ENCODE measurements around the gene GSTT2B.
"Not testable (repeated sequence)": the region's sequence is repeated elsewhere in the genome, so short reads cannot be mapped to it uniquely, and the experiment has no call there.

DNA sequence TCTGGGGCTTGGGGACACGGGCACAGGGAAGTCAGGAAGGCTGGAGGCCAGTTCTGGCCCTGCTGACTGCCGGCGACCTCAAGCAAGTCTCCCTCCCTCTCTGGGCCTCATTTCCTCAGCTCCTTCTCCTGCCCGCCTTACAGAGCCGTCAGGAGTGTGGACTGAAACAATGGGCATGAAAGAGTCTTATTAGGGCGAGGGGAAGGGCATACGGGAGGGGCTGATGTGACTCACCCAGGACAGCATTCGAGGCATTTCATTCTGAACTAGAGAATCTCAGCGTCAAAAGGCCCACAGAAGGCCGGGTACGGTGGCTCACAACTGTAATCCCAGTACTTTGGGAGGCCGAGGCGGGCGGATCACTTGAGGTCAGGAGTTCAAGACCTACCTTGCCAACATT lies 20.8 kb downstream of the GSTT2B start:
- TF ChIP-seq, protein P1, sequence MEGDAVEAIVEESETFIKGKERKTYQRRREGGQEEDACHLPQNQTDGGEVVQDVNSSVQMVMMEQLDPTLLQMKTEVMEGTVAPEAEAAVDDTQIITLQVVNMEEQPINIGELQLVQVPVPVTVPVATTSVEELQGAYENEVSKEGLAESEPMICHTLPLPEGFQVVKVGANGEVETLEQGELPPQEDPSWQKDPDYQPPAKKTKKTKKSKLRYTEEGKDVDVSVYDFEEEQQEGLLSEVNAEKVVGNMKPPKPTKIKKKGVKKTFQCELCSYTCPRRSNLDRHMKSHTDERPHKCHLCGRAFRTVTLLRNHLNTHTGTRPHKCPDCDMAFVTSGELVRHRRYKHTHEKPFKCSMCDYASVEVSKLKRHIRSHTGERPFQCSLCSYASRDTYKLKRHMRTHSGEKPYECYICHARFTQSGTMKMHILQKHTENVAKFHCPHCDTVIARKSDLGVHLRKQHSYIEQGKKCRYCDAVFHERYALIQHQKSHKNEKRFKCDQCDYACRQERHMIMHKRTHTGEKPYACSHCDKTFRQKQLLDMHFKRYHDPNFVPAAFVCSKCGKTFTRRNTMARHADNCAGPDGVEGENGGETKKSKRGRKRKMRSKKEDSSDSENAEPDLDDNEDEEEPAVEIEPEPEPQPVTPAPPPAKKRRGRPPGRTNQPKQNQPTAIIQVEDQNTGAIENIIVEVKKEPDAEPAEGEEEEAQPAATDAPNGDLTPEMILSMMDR (IDR thresholded peaks at IDR 0.05) = not testable (repeated sequence)
- not testable (repeated sequence) for TF ChIP-seq POLR2A (IDR thresholded peaks at IDR 0.05; ENCODE audit: low read depth)
